Astrocyte of the hippocampus (primary cell): ENCODE results near the gene CERCAM.

Experiments used
- DNase-seq: peaks from one replicate; pipeline ENCODE4 v3.0.0; 2011; ENCODE audit warnings: low read depth, low spot score

CERCAM gene, protein sequence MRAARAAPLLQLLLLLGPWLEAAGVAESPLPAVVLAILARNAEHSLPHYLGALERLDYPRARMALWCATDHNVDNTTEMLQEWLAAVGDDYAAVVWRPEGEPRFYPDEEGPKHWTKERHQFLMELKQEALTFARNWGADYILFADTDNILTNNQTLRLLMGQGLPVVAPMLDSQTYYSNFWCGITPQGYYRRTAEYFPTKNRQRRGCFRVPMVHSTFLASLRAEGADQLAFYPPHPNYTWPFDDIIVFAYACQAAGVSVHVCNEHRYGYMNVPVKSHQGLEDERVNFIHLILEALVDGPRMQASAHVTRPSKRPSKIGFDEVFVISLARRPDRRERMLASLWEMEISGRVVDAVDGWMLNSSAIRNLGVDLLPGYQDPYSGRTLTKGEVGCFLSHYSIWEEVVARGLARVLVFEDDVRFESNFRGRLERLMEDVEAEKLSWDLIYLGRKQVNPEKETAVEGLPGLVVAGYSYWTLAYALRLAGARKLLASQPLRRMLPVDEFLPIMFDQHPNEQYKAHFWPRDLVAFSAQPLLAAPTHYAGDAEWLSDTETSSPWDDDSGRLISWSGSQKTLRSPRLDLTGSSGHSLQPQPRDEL

DNA sequence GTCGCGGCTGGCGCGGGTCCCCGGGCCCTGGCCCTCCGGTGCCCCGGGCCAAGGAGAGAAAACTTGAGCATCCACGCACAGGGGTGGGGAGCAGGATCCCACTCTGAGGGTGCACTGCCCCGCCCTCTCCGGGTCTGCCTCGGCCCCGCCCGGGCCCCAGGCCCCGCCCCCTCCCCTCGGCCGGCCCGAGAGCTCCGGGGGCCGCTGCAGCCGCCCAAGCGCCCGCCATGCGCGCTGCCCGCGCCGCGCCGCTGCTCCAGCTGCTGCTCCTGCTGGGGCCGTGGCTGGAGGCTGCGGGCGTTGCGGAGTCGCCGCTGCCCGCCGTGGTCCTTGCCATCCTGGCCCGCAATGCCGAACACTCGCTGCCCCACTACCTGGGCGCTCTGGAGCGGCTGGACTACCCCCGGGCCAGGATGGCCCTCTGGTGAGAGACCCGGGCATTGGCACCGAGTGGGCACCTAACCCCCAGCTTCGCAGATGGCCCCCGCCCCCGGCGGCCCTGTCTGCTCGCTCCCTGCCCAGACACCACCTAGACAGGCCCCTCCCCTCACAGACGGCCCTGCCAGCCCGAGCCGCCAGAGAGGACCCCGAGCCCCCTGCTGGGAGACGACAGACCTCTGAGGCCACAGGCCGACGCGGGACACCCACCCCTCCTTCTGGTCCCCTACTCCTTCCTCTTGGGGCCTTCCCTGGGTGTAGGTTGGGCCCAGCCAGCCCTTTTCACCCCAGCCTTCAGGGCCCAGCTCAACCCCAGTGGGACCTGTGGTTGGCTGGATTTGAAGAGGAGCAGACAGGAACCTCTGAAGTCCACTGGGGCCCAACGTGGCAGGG, at the start of gene CERCAM:
Gene CERCAM, plus strand, starts transcription at position 207 of the 831 bp plus-strand sequence. Its CDS starts 21 bp downstream, at position 228.
- peak; percentile 75 for DNase-seq

DNA sequence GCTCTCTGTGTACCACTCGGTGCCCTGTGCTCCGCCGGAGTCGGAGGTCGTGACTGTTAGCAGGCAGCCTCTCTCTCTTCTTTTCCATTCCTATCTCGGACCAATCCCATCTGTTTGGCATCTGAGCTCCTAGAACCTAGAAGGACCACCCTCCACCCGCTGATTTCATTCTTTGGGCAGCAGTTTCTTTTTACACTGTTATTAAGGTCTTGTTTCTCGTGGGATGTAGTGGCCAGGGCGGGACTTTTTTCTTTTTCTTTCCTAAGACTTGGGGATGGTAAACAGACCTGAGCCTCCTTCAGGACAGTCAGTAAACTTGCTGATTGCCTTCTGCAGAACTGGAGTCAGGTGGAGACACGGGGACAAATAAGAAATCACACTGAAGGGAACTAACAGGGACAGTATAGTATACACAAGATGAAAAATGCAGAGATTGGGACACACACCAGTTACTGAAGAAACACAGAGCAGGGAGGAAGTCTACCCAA, 49.0 kb upstream of the CERCAM start:
- DNase-seq: peak; percentile 25

DNA sequence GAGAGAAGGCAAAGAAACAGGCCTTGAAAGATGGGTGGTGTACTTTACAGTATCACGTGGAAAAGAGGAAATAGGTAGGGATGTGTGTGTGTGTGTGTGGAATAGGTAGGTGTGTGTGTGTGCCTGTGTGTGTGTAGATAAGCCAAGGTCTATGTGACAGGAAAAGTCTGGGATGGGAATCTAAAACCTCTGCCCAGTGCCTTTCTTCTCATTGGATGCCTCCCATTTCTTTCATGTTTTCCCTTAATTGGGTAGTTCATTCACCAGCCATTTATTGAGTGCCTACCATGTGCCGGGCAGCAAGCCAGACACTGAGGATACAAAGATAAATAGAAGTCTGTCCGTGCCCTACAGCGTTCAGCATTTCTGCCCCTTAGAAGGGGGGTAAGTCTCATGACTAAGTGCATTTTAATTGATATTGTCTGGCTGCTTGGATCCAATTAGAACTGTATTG, 48.4 kb upstream of the CERCAM start:
- peak; percentile 50 for DNase-seq

DNA sequence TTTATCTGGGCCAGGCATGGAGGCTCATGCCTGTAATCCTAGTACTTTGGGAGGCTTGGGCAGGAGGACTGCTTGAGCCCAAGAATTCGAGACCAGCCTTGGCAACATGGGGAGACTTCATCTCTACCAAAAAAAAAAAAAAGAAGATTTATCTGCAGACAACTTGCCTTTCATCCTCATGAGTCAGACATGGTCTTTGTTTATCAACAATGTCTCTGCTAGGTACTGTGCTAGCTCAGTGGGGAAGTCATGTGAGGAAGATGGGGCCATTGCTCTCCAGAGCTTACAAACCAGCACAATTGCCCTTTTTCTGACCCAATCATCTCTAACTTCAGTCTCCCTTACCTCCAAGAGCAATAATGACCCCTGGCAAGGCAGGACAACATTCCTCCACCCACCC, 47.9 kb upstream of the CERCAM start:
- DNase-seq: no peak

DNA sequence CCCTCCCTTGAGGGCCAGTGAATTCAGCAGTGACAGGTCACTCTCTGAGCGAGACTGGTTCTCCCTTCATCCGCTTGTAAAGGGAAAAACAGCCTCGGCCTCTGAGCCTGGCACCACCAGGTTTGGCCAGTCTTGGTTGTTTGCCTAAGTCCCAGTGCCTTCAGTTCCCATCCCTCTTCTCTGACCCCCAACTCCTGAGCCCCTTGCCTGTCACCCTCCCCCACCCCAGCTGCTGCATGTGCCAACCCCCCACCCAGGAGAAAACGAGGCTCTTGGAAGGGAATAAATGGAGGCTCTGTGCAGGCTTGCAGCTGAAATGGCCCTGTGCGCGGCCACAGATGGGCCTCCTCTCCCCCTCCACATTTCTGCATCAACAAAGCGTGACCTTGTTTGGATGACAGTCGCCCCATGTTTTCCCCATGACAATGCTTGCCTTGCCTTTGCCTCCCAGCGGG, 46.4 kb upstream of the CERCAM start:
- DNase-seq: no peak

DNA sequence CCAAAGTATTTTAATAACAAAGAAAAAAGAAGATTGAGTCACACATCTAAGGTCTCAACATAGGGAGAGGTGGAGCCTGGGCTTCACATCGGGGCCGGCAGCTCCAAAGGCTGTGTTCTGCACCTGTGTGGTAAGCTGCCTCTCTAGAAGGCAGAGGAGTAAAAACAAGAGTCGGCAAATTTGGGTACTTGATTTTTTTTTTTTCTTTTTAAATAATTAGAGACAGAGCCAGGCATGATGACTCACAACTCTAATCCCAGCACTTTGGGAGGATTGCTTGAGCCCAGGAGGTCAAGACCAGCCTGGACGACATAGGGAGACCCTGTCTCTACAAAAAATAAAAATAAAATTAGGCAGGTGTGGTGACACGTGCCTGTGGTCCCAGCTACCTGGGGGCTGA, 44.8 kb upstream of the CERCAM start:
- no peak for DNase-seq

DNA sequence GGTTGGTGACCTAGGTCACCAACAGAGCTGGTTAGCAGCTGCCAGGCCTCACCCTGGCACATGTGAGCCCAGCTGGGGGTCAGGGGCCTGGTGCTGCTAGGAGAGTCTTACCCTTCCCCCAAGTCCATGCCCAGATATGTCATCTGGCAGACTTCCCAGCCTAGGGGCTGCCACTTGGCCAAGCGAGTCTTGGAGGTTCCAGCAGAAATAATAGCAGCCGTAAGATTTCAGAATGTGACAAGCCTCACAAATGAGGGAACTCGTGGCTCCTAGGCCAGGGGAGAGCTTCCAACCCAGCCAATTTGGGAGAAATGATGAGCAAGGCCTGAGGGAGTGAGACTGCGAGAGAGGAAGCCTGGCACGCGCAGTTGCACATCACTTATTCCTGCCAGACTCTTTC, 38.4 kb upstream of the CERCAM start:
- DNase-seq: peak; percentile 62

DNA sequence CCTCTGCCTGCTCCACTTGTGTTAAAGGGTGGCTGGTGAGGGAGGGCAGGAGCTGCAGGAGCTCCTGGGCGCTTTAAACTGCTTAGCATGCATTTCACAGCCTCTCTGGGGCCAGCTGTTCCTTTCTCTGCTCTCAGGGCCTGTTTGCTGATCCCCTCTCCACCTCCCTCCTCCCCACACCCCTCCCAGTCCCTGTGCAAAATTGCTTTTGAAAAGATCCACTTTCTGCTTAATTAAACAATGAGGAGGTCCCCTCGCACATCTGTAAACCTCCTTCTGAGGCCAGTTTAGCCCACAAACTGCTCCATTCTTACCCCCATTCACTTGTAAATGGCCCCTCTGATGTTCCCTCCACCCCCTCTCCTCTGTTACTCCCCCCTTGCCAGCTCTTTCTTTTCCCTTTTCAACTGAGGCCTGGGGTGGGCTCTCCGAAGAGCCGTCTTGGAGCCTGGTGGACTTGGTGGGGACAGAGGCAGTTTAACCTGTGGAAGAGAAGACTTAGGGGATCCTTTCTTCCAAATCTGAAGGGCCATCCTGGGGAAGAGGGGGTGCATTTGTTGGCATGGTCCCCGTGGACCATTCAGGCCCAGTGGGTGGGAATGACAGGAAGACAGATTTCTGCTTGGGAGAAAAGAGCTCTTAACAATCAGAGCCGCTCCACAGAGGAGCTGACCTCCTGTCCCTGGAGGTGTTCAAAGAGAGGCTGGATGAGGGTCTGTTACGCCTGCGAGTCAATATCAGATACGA, 37.5 kb upstream of the CERCAM start:
- no peak for DNase-seq

DNA sequence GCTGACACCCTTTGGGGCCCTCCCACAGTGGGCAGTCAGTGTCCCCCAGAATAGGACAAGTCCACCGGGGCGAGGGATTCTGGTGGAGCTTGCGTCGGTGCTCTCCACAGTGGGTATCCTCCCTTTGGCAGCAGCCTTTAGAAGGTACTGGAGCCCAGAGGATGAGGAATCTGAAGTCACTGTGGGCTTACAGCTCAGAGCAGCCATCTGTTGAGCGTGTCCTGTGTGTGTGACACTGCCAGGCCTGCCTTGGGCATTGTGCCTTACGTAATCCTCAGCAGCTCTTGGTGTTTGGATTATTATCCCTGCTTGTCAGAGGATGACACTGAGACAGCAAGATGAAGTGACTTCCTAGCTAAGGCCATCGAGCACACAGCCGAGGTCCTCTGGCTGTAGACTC, 36.9 kb upstream of the CERCAM start:
- no peak for DNase-seq

DNA sequence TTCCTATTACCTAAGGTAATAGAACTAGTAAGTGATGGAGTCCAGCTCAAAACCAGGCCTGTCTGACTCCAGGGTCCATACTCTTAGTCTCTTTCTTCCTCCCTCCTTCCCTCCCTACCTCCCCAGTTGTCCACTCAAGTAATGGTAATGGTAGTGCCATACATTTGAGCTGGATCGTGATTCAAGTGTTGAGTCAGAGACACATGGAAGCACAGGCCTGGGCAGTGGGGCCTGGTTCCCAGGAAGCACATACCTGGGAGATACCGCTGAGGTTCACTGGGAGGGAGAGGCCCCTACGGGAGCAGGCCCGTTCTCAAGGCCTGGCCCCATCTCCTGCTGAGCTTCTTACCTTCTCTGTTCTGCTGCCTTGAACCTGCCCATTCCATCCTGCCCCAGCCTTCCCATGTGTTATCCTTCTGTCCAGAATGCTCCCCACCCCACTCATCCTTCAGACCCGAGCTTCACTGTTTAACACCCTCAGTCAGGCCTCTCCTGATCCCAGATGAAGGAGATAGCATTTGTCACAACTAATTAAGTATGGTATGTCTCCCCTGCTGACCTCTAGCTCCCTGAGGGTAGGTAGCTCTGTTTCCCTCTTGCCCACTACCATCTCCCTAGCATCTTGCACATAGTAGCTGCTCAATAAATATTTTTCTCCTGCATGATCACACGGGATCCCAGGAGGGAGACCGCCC, 35.7 kb upstream of the CERCAM start:
- no peak for DNase-seq

DNA sequence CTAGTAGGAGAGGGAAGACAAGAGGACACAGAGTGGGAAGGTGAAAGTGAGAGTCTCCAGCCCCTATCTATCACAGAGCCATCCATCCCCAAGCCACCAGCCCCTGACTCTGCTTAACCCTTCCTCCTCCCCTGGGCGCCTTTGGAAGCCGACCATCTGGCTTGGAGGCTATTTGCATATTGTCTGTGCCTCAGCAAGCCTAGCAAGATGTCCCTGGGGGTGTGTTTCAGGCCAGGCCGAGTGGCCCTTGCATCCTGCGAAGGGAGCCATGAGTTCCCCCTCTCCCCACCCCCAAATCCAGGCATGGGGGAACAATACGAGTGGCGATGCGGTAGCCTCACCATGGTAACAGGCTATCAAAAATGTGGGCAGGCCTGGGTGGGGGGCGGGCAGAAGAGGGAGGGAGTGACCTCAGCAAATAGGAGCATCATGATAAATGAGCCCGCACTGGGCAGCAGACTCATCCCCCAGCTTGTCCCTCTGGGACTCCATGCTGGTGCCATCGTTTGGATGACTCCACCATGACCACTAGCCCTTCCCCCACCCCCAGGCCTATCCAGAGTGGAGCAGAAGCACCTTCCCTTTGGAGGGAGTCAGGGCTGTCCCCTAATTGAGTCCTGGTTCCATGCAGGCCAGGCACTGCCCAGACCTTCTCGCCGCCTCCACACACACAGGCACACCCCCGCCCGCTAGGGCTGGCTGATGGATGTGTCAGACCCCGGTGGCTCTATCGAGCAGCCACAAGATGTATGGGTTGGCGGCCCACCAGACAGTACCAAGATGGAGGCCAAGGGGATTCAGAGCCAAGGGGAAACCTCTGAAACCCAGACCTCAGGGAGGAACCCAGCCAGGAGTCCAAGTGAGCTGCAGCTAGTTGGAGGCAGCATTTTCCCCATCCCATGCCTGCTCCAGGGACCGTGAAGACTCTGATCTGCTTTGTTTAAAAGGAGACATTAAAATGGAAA, 34.9 kb upstream of the CERCAM start:
- no peak for DNase-seq

DNA sequence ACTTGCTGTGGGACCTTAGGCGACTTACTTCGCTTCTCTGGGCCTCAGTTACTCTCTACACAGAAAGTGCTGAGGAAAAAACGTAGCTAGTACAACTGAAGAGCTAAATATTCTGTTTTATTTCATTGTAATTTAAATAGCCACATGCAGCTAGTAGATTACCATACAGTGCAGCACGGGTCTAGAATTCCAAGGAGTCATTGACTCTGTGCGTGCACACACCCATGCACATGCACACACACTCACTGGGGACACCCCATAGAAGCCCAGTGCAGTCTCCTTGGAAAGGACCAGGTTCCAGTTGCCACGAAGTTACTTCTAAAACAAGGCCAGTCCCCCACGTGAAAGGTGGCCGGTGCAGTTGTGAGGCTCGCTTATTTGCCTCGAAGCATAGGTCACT, 32.5 kb upstream of the CERCAM start:
- no peak for DNase-seq

DNA sequence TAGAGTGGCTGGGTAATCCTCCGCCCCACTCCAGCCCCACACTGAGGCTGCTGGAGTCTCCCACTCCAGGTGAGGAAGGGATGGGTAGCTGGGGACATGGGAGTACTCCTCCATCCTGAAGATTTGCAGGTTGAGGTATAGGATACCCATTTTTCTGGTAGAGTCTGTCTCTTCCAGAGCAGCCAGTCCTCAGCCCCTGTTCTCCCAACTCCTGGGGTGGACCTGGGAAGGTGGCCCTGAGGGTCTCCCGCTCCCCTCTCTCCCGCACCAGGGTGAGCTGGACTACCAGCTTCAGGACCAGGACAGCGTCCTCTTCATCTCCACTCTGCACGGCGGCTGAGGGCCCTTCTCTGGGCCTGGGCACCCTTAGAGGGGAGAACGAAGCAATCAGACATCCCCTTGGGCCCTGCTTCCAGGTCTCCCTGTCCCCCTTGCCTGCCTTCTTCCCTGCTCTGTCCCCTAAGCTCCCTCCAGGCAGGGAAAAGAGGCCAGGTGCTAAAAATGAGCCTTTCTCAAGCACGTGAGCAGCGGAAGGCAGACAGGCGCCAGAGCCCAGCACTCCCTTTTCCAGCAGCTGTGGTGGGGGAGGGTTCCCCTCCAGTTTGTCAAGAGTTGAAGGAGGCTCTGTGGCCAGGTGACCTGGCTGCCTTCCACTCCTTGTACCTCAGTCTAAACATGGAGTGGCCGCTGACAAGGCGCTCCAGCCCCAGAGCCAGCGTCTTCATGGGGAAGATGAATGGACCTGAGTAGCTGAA, 31.1 kb upstream of the CERCAM start:
- DNase-seq: no peak

DNA sequence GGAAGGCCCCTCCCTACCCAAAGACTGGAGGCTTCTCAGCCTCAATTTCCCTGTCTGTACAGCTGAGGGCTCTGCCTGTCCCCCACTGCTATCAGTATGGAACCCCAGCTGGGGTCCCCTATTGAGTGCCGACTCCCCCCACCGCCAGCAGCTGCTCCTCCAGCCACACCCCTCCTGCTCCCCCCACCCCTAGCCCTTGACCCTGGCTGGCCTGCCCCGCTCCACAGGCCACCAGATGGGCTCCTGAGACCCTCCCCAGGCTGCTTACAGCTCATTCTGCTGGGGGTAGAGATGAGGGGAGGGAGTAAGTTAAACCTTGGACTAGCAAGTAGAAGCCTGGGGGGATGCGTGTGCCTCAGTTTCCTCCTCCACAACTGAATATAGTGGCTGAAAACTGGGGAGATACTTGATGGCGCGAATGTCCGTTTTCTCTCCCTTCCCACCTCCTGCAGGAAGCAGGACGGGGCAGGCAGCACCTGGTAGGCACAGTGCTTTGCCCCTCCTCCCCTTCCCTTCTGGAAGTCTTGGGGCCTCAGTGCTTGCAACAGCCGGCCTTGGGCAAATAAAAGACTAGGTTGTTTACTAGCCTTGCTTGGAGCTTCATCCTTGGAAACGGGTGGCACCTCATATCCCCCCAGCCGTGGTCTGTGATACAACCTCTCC, 30.4 kb upstream of the CERCAM start:
- DNase-seq: no peak

DNA sequence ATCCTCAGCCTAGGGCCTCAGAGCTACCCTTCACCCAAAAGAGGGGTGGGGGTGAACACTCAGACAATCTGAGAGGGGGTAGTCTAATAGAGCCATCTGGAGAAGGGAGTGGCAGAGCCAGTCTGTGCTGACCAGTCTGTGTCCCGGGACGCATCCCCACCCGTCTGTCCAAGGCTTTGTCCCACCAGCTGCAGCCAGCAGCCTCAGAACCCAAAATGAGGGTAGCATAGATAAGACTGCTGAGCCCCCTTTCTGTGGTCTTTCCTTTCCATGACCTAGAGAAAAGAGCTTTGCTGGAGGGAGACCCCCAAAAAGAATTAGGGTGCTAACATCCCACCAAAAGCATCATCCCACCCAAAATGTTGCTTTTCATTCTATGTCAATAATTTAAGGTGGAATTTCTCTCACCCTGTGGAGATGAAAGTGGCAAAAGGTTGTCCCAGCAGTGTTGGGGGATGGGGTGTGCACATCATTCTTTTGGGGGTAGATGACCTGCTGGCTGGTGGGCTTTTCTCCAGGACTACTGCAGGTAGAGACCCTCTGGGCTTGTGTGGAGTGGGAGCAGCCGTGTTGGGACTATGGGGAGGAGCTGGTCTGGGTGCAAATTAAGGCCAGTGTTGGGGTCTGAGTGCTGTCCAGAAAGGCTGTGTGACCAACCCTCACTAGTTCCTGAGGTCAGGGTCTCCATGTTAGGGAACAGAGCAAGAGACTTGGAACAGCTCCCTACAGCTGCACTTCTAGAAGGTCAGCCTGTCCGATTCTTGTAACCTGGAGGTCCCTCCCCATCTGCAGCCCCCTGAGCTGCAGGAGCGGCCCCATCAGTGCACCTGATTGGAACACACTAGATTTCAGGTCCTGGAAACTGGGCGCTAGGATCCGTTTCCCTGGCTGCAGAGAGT, 29.6 kb upstream of the CERCAM start:
- DNase-seq: no peak

DNA sequence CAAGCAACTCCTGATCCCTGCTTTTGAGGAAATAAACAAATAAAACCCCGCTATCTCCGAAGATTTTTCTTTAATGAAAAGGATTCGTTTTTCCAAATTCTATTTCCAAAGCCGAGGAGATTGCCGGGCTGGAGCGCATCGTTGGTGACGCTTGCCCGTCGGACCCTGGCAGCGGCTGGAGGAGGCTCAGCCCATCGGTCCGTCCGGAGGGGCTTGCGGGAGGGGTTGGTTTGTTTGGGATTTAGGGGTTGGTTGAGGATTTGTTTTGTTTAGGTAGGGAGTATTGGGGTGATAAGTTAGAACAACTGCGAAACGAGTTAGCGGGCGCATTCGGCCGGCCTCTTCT, 28.7 kb upstream of the CERCAM start:
- DNase-seq: no peak
